H1 (cell line): ENCODE results near the gene APOA4.

Source experiments
- EZH2 ChIP-seq: fragments of 200-600 bp; sonication (generic); IDR thresholded peaks from 2 replicates; pipeline ENCODE4 v1.7.1; 2012; ENCODE audit warnings: low read depth, mild to moderate bottlenecking, moderate library complexity, low read length, inconsistent platforms; ENCODE audit not compliant: severe bottlenecking
- USF2 ChIP-seq: IDR thresholded peaks from 2 replicates; pipeline ENCODE4 v1.6.1; 2011; ENCODE audit warnings: low read length, improper control_type of control experiment

- TF ChIP-seq EZH2 = no peak
- no peak for TF ChIP-seq USF2
Measured at GRCh38 chr11:116856423-116856822, 33.3 kb upstream of the APOA4 start.
